BJ (cell line): ENCODE data around the gene RELL1. TPM values are rescaled to one million over a fixed set of nuclear protein-coding genes. Genes with fewer than 3 reads are reported as not detected.

Source experiments
- CTCF ChIA-PET: fragments of 350-600 bp; formaldehyde crosslinking; extraction: SDS; loops from one replicate; lab custom pipeline; 2021; ENCODE audit warnings: antibody characterized with exemption, inconsistent platforms; lab: Yijun Ruan, JAX
- POLR2A ChIA-PET: fragments of 300-600 bp; sonication (Branson Sonifier 250); formaldehyde crosslinking; extraction: SDS; loops from one replicate; lab custom pipeline; 2021; ENCODE audit warnings: antibody characterized with exemption; lab: Charles Lee
- DNase-seq: peaks from one replicate; pipeline ENCODE4 v3.0.0-alpha.2; 2011; ENCODE audit warnings: low read depth
- H3K27me3 ChIP-seq: 2 replicates; pipeline ENCODE4 v1.6.0; 2011; ENCODE audit warnings: low read length; ENCODE audit not compliant: control insufficient read depth, insufficient read depth
- H3K36me3 ChIP-seq: 2 replicates; pipeline ENCODE4 v1.5.1; 2011; ENCODE audit warnings: low read length; ENCODE audit not compliant: control insufficient read depth, insufficient read depth
- H3K4me3 ChIP-seq: 2 replicates; pipeline ENCODE4 v1.5.1; 2011; ENCODE audit warnings: low read depth, mild to moderate bottlenecking, control low read depth, low read length
- polyA plus RNA-seq: library from polyadenylated mRNA; depleted of rRNA; stranded (reverse); fragments of >200 nt; gene quantifications from 2 replicates; pipeline ENCODE4 v1.2.3, GENCODE V29; 2011
- TF ChIP-seq, protein P1 (sequence below): IDR thresholded peaks from 2 replicates; pipeline ENCODE4 v1.5.1; 2011; ENCODE audit warnings: low read depth, mild to moderate bottlenecking, control low read depth, inconsistent platforms, low read length, moderate library complexity; ENCODE audit not compliant: insufficient read depth

The RELL1 gene
- polyA plus RNA-seq, 1 experiment = 6.5 TPM

DNA sequence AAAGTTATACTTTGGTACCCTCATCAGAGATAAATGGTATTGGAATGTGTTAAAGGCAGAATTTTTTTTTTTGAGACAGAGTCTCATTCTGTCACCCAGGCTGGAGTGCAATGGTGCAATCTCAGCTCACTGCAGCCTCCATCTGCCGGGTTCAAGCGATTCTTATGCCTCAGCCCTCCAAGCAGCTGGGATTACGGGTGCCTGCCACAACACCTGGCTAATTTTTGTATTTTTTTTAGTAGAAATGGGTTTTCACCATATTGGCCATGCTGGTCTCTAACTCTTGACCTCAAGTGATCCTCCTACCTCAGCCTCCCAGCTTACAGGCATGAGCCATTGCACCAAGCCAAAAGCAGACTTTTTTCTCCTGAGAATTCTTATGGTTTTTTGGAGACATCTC is 11.4 kb upstream of the RELL1 start:
- POLR2A ChIA-PET = no interaction called here
- Histone ChIP-seq H3K4me3 (no peak overlapping the region), H3K27me3 (peaks cover 2% of the 10 kb centered on the region; the same call in 1 of the 2 replicates), H3K36me3 (no peaks in the 10 kb centered on the region)
- CTCF ChIA-PET = interaction anchor here (0.6 kb wide), 1 partner anchor 32 kb away, joined by 3 read pairs; no protein-coding TSS in a partner anchor
- no peak for DNase-seq
- TF ChIP-seq, protein P1, sequence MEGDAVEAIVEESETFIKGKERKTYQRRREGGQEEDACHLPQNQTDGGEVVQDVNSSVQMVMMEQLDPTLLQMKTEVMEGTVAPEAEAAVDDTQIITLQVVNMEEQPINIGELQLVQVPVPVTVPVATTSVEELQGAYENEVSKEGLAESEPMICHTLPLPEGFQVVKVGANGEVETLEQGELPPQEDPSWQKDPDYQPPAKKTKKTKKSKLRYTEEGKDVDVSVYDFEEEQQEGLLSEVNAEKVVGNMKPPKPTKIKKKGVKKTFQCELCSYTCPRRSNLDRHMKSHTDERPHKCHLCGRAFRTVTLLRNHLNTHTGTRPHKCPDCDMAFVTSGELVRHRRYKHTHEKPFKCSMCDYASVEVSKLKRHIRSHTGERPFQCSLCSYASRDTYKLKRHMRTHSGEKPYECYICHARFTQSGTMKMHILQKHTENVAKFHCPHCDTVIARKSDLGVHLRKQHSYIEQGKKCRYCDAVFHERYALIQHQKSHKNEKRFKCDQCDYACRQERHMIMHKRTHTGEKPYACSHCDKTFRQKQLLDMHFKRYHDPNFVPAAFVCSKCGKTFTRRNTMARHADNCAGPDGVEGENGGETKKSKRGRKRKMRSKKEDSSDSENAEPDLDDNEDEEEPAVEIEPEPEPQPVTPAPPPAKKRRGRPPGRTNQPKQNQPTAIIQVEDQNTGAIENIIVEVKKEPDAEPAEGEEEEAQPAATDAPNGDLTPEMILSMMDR = no peak

DNA sequence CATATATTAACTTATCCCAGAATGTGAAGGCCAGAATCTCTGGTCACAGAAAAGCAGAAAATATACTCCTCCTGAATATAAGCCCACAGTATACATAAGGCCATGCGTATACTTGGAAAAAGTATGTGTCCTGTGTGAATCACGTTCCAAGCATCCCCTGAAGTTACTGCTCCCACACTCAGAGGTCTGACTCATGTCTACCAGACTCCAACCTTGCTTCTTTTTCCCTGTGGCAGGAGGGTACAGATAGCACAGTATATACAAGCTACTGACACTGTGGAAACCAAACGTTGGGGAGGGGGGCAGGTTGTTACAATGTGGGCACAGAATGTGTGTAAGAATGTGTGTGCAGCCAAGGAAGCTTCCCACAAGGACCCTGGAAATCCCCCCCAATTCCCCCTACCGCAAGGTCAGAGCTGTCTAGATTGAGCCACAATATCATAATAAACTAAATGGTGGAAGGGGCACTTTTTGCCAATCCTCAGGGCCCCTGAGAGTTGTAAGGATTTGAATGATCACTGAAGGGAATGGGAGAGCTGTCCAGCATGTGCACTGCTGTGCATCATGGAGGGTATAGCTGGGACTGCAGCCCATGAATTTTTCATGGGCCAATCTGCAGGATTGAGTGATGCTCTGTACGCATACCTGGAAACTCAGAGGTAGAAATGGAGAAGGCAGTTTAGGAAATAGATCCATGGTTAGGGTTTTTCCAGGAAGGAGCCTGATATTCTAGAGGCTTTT is 7.4 kb upstream of the RELL1 start:
- ChIA-PET CTCF (interaction anchor here (0.6 kb wide), 1 partner anchor 91 kb away, joined by 3 read pairs; no protein-coding TSS in a partner anchor), POLR2A (no interaction called here)
- H3K27me3 ChIP-seq = no peaks in the 10 kb centered on the region
- no peak overlapping the region for H3K4me3 ChIP-seq
- peak; percentile 19 for DNase-seq
- no peaks in the 10 kb centered on the region for H3K36me3 ChIP-seq
- TF ChIP-seq, protein P1 = no peak

DNA sequence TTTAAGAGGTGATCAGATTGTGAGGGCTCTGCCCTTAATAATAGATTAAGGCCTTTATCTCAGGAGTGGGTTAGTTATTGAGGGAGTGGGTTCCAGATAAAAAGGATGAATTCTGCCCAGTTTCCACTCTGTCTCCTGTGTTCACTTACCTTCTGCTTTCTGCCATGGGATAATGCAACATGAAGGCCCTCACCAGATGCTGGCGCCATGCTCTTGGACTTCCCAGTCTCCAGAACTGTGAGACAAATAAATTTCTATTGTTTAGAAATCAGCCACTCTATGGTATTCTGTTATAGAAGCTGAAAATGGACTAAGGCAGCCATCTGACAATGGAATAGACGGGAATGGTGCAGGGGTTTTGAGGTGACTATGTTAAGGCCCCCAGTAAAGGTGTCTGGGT is 6.9 kb upstream of the RELL1 start:
- DNase-seq = no peak
- CTCF ChIA-PET = no interaction called here

DNA sequence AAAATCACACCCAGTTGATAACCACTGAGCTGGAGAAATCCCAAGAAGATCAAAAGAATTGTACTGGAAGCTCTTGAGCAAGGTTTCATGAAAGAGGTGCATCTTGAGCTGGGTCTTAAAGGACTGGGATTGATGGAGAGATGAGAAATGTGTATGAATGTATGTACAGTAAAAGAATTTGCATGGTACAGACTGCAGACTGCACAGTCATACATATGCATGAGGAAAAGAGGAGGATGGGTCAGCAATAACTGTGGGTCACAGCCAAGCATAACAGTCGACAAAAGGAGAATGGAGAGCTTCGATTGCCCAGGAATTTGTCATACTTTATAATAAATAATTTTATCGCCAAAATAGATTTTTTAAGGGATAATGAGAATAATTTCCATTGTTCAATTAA is 4.8 kb upstream of the RELL1 start:
- DNase-seq = no peak
- Histone ChIP-seq H3K36me3 (no peaks in the 10 kb centered on the region), H3K27me3 (no peaks in the 10 kb centered on the region), H3K4me3 (no peak overlapping the region)
- CTCF ChIA-PET = interaction anchor here (1.2 to 2.0 kb wide), 3 partner anchors 10 to 113 kb away, joined by 3 to 5 read pairs (median 3); no protein-coding TSS in a partner anchor
- TF ChIP-seq, protein P1 = no peak
- POLR2A ChIA-PET = no interaction called here

More for the DNA sequence above, 6.9 kb upstream of the RELL1 start:
- Histone ChIP-seq H3K36me3 (no peaks in the 10 kb centered on the region), H3K4me3 (no peak overlapping the region), H3K27me3 (no peaks in the 10 kb centered on the region)
- POLR2A ChIA-PET = no interaction called here
- TF ChIP-seq, protein P1 = no peak

DNA sequence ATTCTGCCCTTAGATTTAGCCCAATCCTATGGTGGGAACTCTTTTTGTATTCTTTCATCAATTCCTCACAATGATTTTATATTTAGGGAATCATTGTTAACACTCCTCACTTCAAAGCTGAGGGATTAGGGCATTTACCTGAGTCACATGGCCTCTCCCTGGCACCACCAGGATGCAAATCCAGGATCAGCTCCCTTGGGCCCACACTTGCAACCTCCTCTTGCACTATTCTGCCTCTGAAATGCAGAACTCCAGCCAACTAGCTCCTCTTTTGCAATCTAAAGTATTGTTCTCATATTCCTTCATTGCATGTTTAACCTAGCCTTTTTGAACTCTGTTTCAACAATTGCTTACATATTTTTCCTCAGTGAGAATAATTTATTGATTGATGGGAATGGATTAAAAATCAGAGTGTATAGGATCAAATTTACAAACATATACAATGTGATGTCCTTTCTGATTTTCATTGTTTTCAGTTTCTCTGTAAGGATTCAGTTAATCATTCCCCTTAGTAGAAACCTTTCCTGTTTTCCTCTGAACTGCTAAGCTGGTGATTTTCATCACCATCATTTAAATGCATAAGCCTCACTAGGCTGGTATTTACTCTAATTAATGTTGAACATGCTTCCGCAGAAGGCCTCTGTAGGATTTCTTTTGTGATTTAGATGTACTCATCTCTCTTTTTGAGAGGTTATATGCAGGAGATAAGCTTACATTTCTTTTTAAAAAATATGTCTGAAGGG is 3.3 kb upstream of the RELL1 start:
- ChIA-PET CTCF (no interaction called here), POLR2A (no interaction called here)
- DNase-seq = no peak
- no peaks in the 10 kb centered on the region for H3K27me3 ChIP-seq
- no peaks in the 10 kb centered on the region for H3K36me3 ChIP-seq
- H3K4me3 ChIP-seq = no peak overlapping the region
- TF ChIP-seq, protein P1 = no peak
